Gastroesophageal sphincter (tissue), 3 donors: ENCODE results near the gene MUC5AC.

ENCODE experiments used
- CTCF ChIP-seq, 4 experiments: fragments of 200-600 bp in 2 of 4; fragments of 450-650 bp in 2 of 4; sonication (generic) in 1 of 4; IDR thresholded peaks; one replicate each; pipeline ENCODE4 v1.5.1; 2017 to 2019; ENCODE audit warnings: antibody characterized with exemption in 4 of 4, mild to moderate bottlenecking in 2 of 4, moderate library complexity in 2 of 4
- EP300 ChIP-seq: sonication (generic); formaldehyde crosslinking; IDR thresholded peaks from one replicate; pipeline ENCODE4 v1.6.1; 2017; ENCODE audit warnings: antibody characterized with exemption, mild to moderate bottlenecking

- no peak for TF ChIP-seq EP300
- no peak for TF ChIP-seq CTCF (IDR thresholded peaks at IDR 0.05)
These were observed 5.7 kb downstream of the MUC5AC start for GRCh38 chr11:1163321-1163910.
